C4-2B (cell line): Measurements from ENCODE around the gene SLC34A2.

Experiments used
- ZFX ChIP-seq: fragments of 450-650 bp; IDR thresholded peaks from 2 replicates; pipeline ENCODE4 v1.6.1; 2017
- TF ChIP-seq, protein P1 (sequence below): fragments of 450-650 bp; conservative IDR thresholded peaks from 2 replicates; pipeline ENCODE4 v1.5.1; 2017; ENCODE audit warnings: mild to moderate bottlenecking

DNA sequence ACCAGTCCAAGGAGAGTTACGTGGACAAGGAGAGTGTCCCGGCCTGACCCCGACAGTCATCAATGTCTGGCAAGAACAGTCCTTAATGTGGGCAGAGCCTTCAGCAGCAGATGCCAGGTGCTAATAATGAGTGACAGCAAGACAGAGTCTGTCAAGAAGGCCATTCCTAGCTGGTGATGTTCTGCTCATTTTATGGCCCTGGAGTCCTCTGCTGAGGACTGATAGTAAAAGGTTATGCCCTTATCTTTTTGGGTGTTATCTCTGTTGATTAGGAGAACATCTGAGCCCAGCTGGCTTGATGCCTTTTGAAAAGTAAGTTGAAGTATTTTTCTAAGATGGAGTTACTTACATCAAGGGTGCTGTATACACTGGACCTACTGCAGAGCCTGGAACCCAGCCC, 67.3 kb downstream of the SLC34A2 start:
- TF ChIP-seq, protein P1, sequence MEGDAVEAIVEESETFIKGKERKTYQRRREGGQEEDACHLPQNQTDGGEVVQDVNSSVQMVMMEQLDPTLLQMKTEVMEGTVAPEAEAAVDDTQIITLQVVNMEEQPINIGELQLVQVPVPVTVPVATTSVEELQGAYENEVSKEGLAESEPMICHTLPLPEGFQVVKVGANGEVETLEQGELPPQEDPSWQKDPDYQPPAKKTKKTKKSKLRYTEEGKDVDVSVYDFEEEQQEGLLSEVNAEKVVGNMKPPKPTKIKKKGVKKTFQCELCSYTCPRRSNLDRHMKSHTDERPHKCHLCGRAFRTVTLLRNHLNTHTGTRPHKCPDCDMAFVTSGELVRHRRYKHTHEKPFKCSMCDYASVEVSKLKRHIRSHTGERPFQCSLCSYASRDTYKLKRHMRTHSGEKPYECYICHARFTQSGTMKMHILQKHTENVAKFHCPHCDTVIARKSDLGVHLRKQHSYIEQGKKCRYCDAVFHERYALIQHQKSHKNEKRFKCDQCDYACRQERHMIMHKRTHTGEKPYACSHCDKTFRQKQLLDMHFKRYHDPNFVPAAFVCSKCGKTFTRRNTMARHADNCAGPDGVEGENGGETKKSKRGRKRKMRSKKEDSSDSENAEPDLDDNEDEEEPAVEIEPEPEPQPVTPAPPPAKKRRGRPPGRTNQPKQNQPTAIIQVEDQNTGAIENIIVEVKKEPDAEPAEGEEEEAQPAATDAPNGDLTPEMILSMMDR = no peak
- no peak for TF ChIP-seq ZFX
